NCI-H1694 treated with DMSO at 0.1 percent for 48 hours (cell line): ENCODE data around the gene PCIF1.
A peak's percentile ranks its signal among the peaks of the same experiment; 100 is the strongest.

Source experiments
- DNase-seq: peaks from one replicate; lab custom pipeline; 2025; lab: John Stamatoyannopoulos, UW

PCIF1 gene

GRCh38 chr20:45904583-45905504 is 29.6 kb upstream of the PCIF1 start:
- no peak for DNase-seq

- no peak for DNase-seq
Measured at GRCh38 chr20:45905505-45906079, 28.9 kb upstream of the PCIF1 start.

- DNase-seq, result no peak
Measured at GRCh38 chr20:45907219-45907948, 27.1 kb upstream of the PCIF1 start.

GRCh38 chr20:45908084-45908483 is 26.4 kb upstream of the PCIF1 start:
- DNase-seq, result no peak

- DNase-seq, result no peak
Measured at GRCh38 chr20:45909336-45909808, 25.1 kb upstream of the PCIF1 start.

- DNase-seq, result no peak
Measured at GRCh38 chr20:45909817-45910669, 24.4 kb upstream of the PCIF1 start.

GRCh38 chr20:45910670-45911485 is 23.6 kb upstream of the PCIF1 start:
- DNase-seq, result no peak

GRCh38 chr20:45911486-45912343 is 22.8 kb upstream of the PCIF1 start, which contains the start of gene PLTP:
Gene PLTP (minus strand): TSS chr20:45912155. CDS start chr20:45911452, 703 bp downstream.
- peak; percentile 2 for DNase-seq

GRCh38 chr20:45912344-45912682 is 22.2 kb upstream of the PCIF1 start:
- no peak for DNase-seq

- no peak for DNase-seq
Measured at GRCh38 chr20:45913116-45913515, 21.4 kb upstream of the PCIF1 start.

- no peak for DNase-seq
Measured at GRCh38 chr20:45917790-45918141, 16.7 kb upstream of the PCIF1 start.

- DNase-seq, result peak; percentile 12
Measured at GRCh38 chr20:45918182-45918737, 16.2 kb upstream of the PCIF1 start.

- DNase-seq, result no peak
Measured at GRCh38 chr20:45918779-45919537, 15.5 kb upstream of the PCIF1 start.

GRCh38 chr20:45919542-45920399 is 14.7 kb upstream of the PCIF1 start:
- DNase-seq, result no peak

GRCh38 chr20:45920462-45921336 is 13.8 kb upstream of the PCIF1 start:
- DNase-seq, result no peak

GRCh38 chr20:45921337-45922189 is 12.9 kb upstream of the PCIF1 start:
- DNase-seq, result no peak
